Osteoblast (primary cell): ENCODE results near the gene KCNC1. TPM values are rescaled to one million over a fixed set of nuclear protein-coding genes. Genes with fewer than 3 reads are reported as not detected.

ENCODE experiments used
- DNase-seq: peaks from one replicate; pipeline ENCODE4 v3.0.0; 2011; ENCODE audit warnings: low spot score, mixed read lengths; ENCODE audit not compliant: insufficient read length; ENCODE audit errors: missing footprints
- H2AFZ ChIP-seq: 2 replicates; pipeline ENCODE4 v1.6.0; 2011; ENCODE audit warnings: mild to moderate bottlenecking, low read length
- H3K27ac ChIP-seq: 2 replicates; pipeline ENCODE4 v1.5.1; 2011; ENCODE audit warnings: mild to moderate bottlenecking, low read depth, low read length, moderate library complexity
- H3K27me3 ChIP-seq: 2 replicates; pipeline ENCODE4 v1.6.0; 2012; ENCODE audit warnings: mild to moderate bottlenecking, control low read depth, inconsistent platforms, low read length, moderate library complexity; ENCODE audit not compliant: insufficient read depth
- H3K36me3 ChIP-seq: 2 replicates; pipeline ENCODE4 v1.5.1; 2011; ENCODE audit warnings: mild to moderate bottlenecking, low read length, control low read depth, moderate library complexity; ENCODE audit not compliant: insufficient read depth
- H3K4me1 ChIP-seq: 2 replicates; pipeline ENCODE4 v1.5.1; 2011; ENCODE audit warnings: mild to moderate bottlenecking, low read length, control low read depth, moderate library complexity; ENCODE audit not compliant: insufficient read depth
- H3K4me2 ChIP-seq: 2 replicates; pipeline ENCODE4 v1.6.0; 2011; ENCODE audit warnings: mild to moderate bottlenecking, low read length; ENCODE audit not compliant: insufficient read depth
- H3K4me3 ChIP-seq: fragments of 200-600 bp; sonication (generic); 3 replicates; pipeline ENCODE4 v1.5.1; 2012; ENCODE audit warnings: mild to moderate bottlenecking, low read length, inconsistent platforms; ENCODE audit not compliant: insufficient read depth
- H3K79me2 ChIP-seq: 2 replicates; pipeline ENCODE4 v1.6.0; 2012; ENCODE audit warnings: mild to moderate bottlenecking, low read length, control low read depth, inconsistent platforms; ENCODE audit not compliant: insufficient read depth
- H3K9me3 ChIP-seq: 2 replicates; pipeline ENCODE4 v1.5.1; 2011; ENCODE audit warnings: low read depth, low read length, control low read depth
- H4K20me1 ChIP-seq: 2 replicates; pipeline ENCODE4 v1.6.0; 2012; ENCODE audit warnings: mild to moderate bottlenecking, low read length, control low read depth; ENCODE audit not compliant: insufficient read depth
- CTCF ChIP-seq: IDR thresholded peaks from 2 replicates; pipeline ENCODE4 v1.5.1; 2011; ENCODE audit warnings: mild to moderate bottlenecking, low read depth, low read length, moderate library complexity; ENCODE audit errors: extremely low read depth
- total RNA-seq: library from RNA; depleted of rRNA; stranded (reverse); fragments of >200 nt; gene quantifications from 2 replicates; pipeline ENCODE4 v1.2.3, GENCODE V29; 2012

The KCNC1 gene
- total RNA-seq, 1 donor, result under 0.01 TPM

DNA sequence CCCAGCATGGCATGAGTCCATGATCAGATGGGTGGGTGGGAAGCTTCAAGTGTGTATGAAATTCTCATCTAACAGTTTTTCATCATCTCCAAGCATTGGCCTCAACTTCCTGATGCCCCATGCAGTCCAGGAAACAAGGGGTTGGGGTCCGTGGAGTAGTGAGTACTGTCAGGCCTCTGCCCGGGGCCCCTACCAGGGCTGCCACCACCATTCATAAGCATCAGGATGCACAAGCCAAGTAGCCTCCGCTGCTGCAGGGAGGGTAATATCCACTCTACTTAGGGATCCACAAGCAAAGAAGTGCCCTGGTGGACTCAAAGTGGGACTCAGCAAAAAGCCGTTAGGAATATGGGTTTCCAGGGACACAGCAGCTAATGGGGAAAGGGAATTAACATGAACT lies 49.3 kb downstream of the KCNC1 start:
- Histone ChIP-seq H3K4me1 (peaks cover 12% of the 10 kb centered on the region), H3K9me3 (no peaks in the 10 kb centered on the region), H2AFZ (no peak overlapping the region), H4K20me1 (no peaks in the 10 kb centered on the region), H3K4me3 (no peak overlapping the region), H3K4me2 (no peak overlapping the region), H3K79me2 (no peaks in the 10 kb centered on the region), H3K27me3 (no peaks in the 10 kb centered on the region), H3K27ac (no peak overlapping the region), H3K36me3 (no peaks in the 10 kb centered on the region)
- no peak for DNase-seq
- TF ChIP-seq CTCF, result no peak

DNA sequence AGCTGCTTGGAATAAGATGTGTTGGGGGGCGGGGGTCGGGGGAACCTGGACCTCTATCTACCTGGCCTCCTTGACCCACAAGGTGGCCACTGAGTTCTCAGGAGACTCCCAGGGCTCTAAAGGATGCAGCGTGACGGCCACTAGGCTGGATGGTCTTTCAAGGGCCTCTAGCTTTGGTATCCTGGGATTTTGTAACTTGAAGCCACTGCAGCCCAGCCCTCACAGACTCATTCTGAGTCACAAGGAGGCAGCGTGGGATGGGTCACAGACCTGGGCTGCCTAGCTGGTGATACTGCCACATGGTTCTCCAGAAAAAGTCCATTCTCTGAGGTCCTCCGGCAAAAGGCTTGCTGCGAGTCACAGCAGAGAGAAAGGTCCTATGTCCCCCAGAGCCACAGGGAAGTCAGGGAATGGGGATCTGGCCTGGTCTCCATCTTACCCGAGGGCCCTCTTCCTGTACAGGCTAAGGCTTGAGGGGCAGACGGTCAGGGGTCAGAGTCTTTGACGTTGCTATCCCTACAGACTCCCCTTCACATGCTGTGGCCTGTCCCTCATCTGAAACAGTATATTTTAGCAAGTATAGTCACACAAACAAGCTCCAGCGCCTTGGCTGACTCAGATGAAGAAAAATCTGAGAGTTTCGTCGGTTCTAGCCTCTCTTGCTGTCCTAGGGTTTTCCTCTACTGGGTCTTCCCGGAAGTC lies 52.4 kb downstream of the KCNC1 start:
- no peaks in the 10 kb centered on the region for H4K20me1 ChIP-seq
- peak overlapping the region; percentile 87 for H3K27ac ChIP-seq
- no peaks in the 10 kb centered on the region for H3K36me3 ChIP-seq
- peak overlapping the region; percentile 61 for H3K4me2 ChIP-seq
- H3K79me2 ChIP-seq, result no peaks in the 10 kb centered on the region
- TF ChIP-seq CTCF, result peak; percentile 10
- peaks cover 12% of the 10 kb centered on the region for H3K4me1 ChIP-seq
- H3K9me3 ChIP-seq, result no peaks in the 10 kb centered on the region
- peak overlapping the region; percentile 60 for H2AFZ ChIP-seq
- H3K4me3 ChIP-seq, result peak overlapping the region; percentile 23
- DNase-seq, result peak; percentile 99
- H3K27me3 ChIP-seq, result no peaks in the 10 kb centered on the region

DNA sequence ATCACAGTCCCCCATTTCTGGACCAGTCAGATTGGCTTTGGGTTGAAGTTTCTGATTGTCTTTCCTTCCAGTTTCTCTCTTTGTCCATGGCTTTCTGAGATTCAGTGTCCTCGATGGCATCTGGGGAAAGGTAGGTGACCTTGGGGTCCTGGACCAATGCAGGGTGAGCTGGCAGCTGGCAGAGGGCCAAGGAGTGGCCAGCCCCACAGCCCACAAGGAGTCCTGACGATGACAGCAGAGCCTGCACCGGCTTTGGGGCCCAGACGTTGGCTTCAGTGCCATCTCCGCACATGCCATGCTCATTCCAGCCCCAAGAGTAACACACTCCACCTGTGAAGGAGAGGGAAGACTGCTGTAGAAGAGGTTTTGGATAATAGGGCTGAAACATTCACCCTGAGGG lies 53.5 kb downstream of the KCNC1 start:
- no peak overlapping the region for H3K4me3 ChIP-seq
- DNase-seq, result no peak
- no peak overlapping the region for H2AFZ ChIP-seq
- H3K27ac ChIP-seq, result no peak overlapping the region
- H3K36me3 ChIP-seq, result no peaks in the 10 kb centered on the region
- no peaks in the 10 kb centered on the region for H3K27me3 ChIP-seq
- H3K79me2 ChIP-seq, result no peaks in the 10 kb centered on the region
- TF ChIP-seq CTCF, result no peak
- no peak overlapping the region for H3K4me2 ChIP-seq
- peaks cover 12% of the 10 kb centered on the region for H3K4me1 ChIP-seq
- no peaks in the 10 kb centered on the region for H4K20me1 ChIP-seq
- H3K9me3 ChIP-seq, result no peaks in the 10 kb centered on the region

DNA sequence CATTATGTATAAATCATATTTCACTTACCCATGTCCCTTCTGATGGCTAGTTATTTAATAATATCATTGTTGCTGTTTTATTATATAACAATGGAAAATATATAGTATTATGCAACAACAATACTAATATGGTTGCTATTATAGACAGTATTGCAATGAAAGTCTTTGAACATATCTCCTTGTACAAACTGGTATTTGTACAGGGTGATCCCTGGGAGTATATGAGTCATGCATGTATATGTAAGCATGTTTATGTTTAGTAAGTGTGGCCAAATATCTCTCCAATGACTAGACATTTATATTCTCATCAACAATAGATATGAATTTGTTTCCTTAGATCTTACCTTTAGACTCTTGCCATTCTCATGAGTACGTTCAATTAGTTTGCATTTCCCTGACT lies 55.9 kb downstream of the KCNC1 start:
- peaks cover 1% of the 10 kb centered on the region for H4K20me1 ChIP-seq
- no peak overlapping the region for H3K4me3 ChIP-seq
- TF ChIP-seq CTCF, result no peak
- no peak for DNase-seq
- no peaks in the 10 kb centered on the region for H3K27me3 ChIP-seq
- H3K27ac ChIP-seq, result no peak overlapping the region
- no peaks in the 10 kb centered on the region for H3K36me3 ChIP-seq
- no peak overlapping the region for H3K4me2 ChIP-seq
- no peaks in the 10 kb centered on the region for H3K9me3 ChIP-seq
- H3K79me2 ChIP-seq, result no peaks in the 10 kb centered on the region
- H3K4me1 ChIP-seq, result peaks cover 12% of the 10 kb centered on the region
- no peak overlapping the region for H2AFZ ChIP-seq
